GM12878 (cell line): ENCODE results near the gene PLXNB3. TPM values are rescaled to one million over a fixed set of nuclear protein-coding genes. Genes with fewer than 3 reads are reported as not detected.

Source experiments
- ATAC-seq: fragments of 200-7000 bp; cut with Tn5 transposase; 3 replicates; pipeline ENCODE4 v1.9.1; 2020; ENCODE audit warnings: mild to moderate bottlenecking, moderate library complexity
- BruUV-seq: library from RNA; stranded (reverse); fragments of 400-500 nt; replicated peaks from 2 replicates; lab custom pipeline; 2021; lab: Mats Ljungman, UMichigan
- CTCF ChIA-PET: fragments of 300-600 bp; sonication (Branson Sonifier 250); formaldehyde crosslinking; extraction: SDS; loops from one replicate; lab custom pipeline; 2021; ENCODE audit warnings: inconsistent platforms; lab: Yijun Ruan, JAX
- POLR2A ChIA-PET: fragments of 350-600 bp; formaldehyde crosslinking; extraction: SDS; loops from one replicate; lab custom pipeline; 2021; ENCODE audit warnings: inconsistent platforms; lab: Charles Lee
- RAD21 ChIA-PET: fragments of 300-600 bp; sonication (Branson Sonifier 250); formaldehyde crosslinking; loops from one replicate; lab custom pipeline; 2023; ENCODE audit warnings: antibody characterized with exemption; ENCODE audit not compliant: unreplicated experiment; lab: Charles Lee
- SMC1A ChIA-PET: fragments of 300-600 bp; sonication (Branson Sonifier 250); formaldehyde crosslinking; loops from one replicate; lab custom pipeline; 2023; ENCODE audit not compliant: unreplicated experiment, uncharacterized antibody; lab: Charles Lee
- DNase-seq: peaks from one replicate; pipeline ENCODE4 v3.0.0-alpha.2; 2011; ENCODE audit warnings: low read depth, low spot score
- FAIRE-seq: peaks from 3 replicates; lab custom pipeline; 2011; peaks lifted over from hg19 to GRCh38; lab: Jason Lieb, UNC
- H2AFZ ChIP-seq: 2 replicates; pipeline ENCODE4 v1.6.0; 2011; ENCODE audit warnings: low read depth, low read length, control low read depth; ENCODE audit not compliant: control insufficient read depth
- H3K27ac ChIP-seq: 2 replicates; pipeline ENCODE4 v1.5.1; 2011; ENCODE audit warnings: control low read depth; ENCODE audit not compliant: control insufficient read depth, insufficient read depth
- H3K27me3 ChIP-seq, 2 experiments: replicated peaks in 1 of 2; 2 replicates each; pipeline versions ENCODE4 v1.6.0 to v1.6.1; 2011; ENCODE audit warnings: low read length in 1 of 2; ENCODE audit not compliant: control insufficient read depth in 2 of 2, insufficient read depth in 2 of 2
- H3K36me3 ChIP-seq, 2 experiments: 2 replicates each; pipeline ENCODE4 v1.5.1; 2011; ENCODE audit warnings: low read length in 1 of 2; ENCODE audit not compliant: control insufficient read depth in 2 of 2, insufficient read depth in 2 of 2
- H3K4me1 ChIP-seq: 2 replicates; pipeline ENCODE4 v1.6.1; 2011; ENCODE audit warnings: mild to moderate bottlenecking, low read length, moderate library complexity, mixed read lengths; ENCODE audit not compliant: control insufficient read depth, insufficient read depth
- H3K4me2 ChIP-seq: 2 replicates; pipeline ENCODE4 v1.6.0; 2011; ENCODE audit warnings: control low read depth; ENCODE audit not compliant: control insufficient read depth, insufficient read depth
- H3K4me3 ChIP-seq: fragments of 200-600 bp; sonication (generic); 2 replicates; pipeline ENCODE4 v1.5.1; 2016
- H3K79me2 ChIP-seq: 2 replicates; pipeline ENCODE4 v1.6.0; 2011; ENCODE audit warnings: low read length; ENCODE audit not compliant: control insufficient read depth, insufficient read depth
- H3K9ac ChIP-seq: 2 replicates; pipeline ENCODE4 v1.8.0; 2011; ENCODE audit warnings: low read length, control low read depth, mixed read lengths; ENCODE audit not compliant: control insufficient read depth, insufficient read depth
- H3K9me3 ChIP-seq: replicated peaks from 3 replicates; pipeline ENCODE4 v1.5.1; 2011; ENCODE audit warnings: mild to moderate bottlenecking, low read length; ENCODE audit not compliant: control insufficient read depth, insufficient read depth
- H4K20me1 ChIP-seq: 2 replicates; pipeline ENCODE4 v1.6.0; 2011; ENCODE audit not compliant: control insufficient read depth, insufficient read depth
- BACH1 ChIP-seq: fragments of 450-650 bp; IDR thresholded peaks from 2 replicates; pipeline ENCODE4 v1.6.1; 2017; ENCODE audit warnings: mild to moderate bottlenecking, borderline replicate concordance
- CBFB ChIP-seq: IDR thresholded peaks from 2 replicates; pipeline ENCODE4 v1.6.1; 2016; ENCODE audit warnings: antibody characterized with exemption, low read depth
- GATAD2B ChIP-seq: fragments of 450-650 bp; conservative IDR thresholded peaks from 2 replicates; pipeline ENCODE4 v1.6.1; 2017; ENCODE audit warnings: low read depth, mild to moderate bottlenecking, moderate library complexity
- MEF2A ChIP-seq: IDR thresholded peaks from 2 replicates; pipeline ENCODE4 v1.6.1; 2011; ENCODE audit warnings: low read depth, mild to moderate bottlenecking, low read length, moderate library complexity; ENCODE audit not compliant: insufficient read depth
- NR2C1 ChIP-seq: fragments of 450-650 bp; IDR thresholded peaks from 2 replicates; pipeline ENCODE4 v1.6.1; 2017; ENCODE audit warnings: antibody characterized with exemption, mild to moderate bottlenecking, moderate library complexity
- NR2F1 ChIP-seq: fragments of 450-650 bp; conservative IDR thresholded peaks from 2 replicates; pipeline ENCODE4 v1.6.1; 2017; ENCODE audit warnings: mild to moderate bottlenecking
- SMAD1 ChIP-seq: fragments of 450-650 bp; IDR thresholded peaks from 2 replicates; pipeline ENCODE4 v1.6.1; 2018; ENCODE audit warnings: mild to moderate bottlenecking, low read depth; ENCODE audit not compliant: partially characterized antibody
- SREBF1 ChIP-seq: IDR thresholded peaks from 2 replicates; pipeline ENCODE4 v1.6.1; 2012; ENCODE audit warnings: mild to moderate bottlenecking, low read length
- ZNF207 ChIP-seq: fragments of 450-650 bp; IDR thresholded peaks from 2 replicates; pipeline ENCODE4 v1.6.1; 2014; ENCODE audit warnings: antibody characterized with exemption, mild to moderate bottlenecking, borderline replicate concordance
- ZZZ3 ChIP-seq: IDR thresholded peaks from 2 replicates; pipeline ENCODE4 v1.6.1; 2011; ENCODE audit warnings: low read depth; ENCODE audit not compliant: control insufficient read depth, insufficient read length
- WGBS: methylation state at CpG from one replicate; pipeline ENCODE4 v1.1.6; 2016; ENCODE audit warnings: low lambda C conversion rate; ENCODE audit not compliant: insufficient replicate concordance, insufficient coverage; ENCODE audit errors: missing lambda C conversion rate; 5-methylcytosine and 5-hydroxymethylcytosine counted together
- in situ Hi-C: fragments of 300-500 bp; cut with MboI; formaldehyde crosslinking; loops from 9 replicates; pipeline ENCODE4 v1.14.3; 2018; ENCODE audit warnings: mixed read lengths
- intact Hi-C: fragments of 100-400 bp; cut with micrococcal nuclease; formaldehyde crosslinking; loops from one replicate; pipeline ENCODE4 v1.14.2; 2022; ENCODE audit not compliant: unreplicated experiment
- polyA plus RNA-seq, 11 experiments: library from polyadenylated mRNA; depleted of rRNA in 4 of 11; unstranded in 6 of 11; stranded (reverse) in 5 of 11; fragments of >200 nt; fragmentation: Nextera tagmentation in 4 of 11; fragmentation: Illumina TruSeq in 1 of 11; extraction: Ambion mirVana in 4 of 11; extraction: Trizol in 1 of 11; gene quantifications; 1 replicate in 1 of 11; 2 replicates in 10 of 11; pipeline versions ENCODE4 v1.2.1 to v1.2.3, GENCODE V29; 2011 to 2016; ENCODE audit warnings: inconsistent platforms in 2 of 11, missing spikeins in 2 of 11, low read depth in 1 of 11
- total RNA-seq, 4 experiments: library from RNA; depleted of rRNA in 3 of 4; stranded (reverse); fragments of >200 nt in 3 of 4; fragmentation: Illumina TruSeq in 1 of 4; extraction: Trizol in 1 of 4; gene quantifications; 2 replicates each; pipeline versions ENCODE4 v1.2.1 to v1.2.3, GENCODE V29; 2013 to 2021
- TF ChIP-seq, protein P1 (sequence below): fragments of 450-650 bp; IDR thresholded peaks from 2 replicates; pipeline ENCODE4 v1.6.1; 2017; ENCODE audit warnings: mild to moderate bottlenecking, low read depth, inconsistent platforms; ENCODE audit not compliant: poor library complexity, severe bottlenecking
- TF ChIP-seq, protein P2 (sequence below): fragments of 450-650 bp; IDR thresholded peaks from 2 replicates; pipeline ENCODE4 v1.6.1; 2017; ENCODE audit warnings: antibody characterized with exemption, mild to moderate bottlenecking, moderate library complexity
- TF ChIP-seq, protein P3 (sequence below): fragments of 450-650 bp; IDR thresholded peaks from 2 replicates; pipeline ENCODE4 v1.6.1; 2017; ENCODE audit warnings: low read depth, mild to moderate bottlenecking, moderate library complexity
- TF ChIP-seq, protein P4 (sequence below): IDR thresholded peaks from 2 replicates; pipeline ENCODE4 v1.6.1; 2012; ENCODE audit warnings: low read depth, low read length, improper control_type of control experiment

Gene PLXNB3
- total and polyA plus RNA-seq, 10 of the 15 experiments (the other 5 are each of a cell fraction or from before 2014, with no cell fraction given): 0.06 to 0.68 (median 0.19) TPM; not detected in 4

DNA sequence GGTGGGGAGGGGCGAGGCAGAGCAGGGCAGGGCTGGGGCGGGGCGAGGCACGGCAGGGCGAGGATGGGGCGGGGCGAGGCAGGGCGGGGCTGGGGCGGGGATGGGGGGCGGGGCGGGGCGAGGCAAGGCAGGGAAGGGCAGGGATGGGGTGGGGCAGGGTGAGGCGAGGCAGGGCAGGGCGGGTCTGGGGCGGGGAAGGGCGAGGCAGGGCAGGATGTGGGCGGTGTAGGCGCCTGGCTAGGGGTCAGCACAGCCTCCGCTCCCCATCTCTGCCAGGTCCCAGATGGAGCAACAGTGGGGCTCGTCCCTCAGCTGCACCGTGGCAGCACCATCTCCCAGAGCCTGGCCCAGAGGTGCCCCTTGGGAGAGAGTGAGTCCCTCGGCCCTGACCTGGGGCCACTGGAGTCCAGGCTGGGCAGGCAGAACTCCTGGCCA is 12.6 kb downstream of the PLXNB3 start:
- POLR2A ChIA-PET: no interaction called here
- intact Hi-C loops (no loop called here), in situ Hi-C loops (no loop called here)
- ATAC-seq (no peak), FAIRE-seq (no peak), DNase-seq (no peak)
- SMC1A ChIA-PET: no interaction called here
- Histone ChIP-seq H3K4me1 (no peaks in the 10 kb centered on the region), H3K9me3 (no peaks in the 10 kb centered on the region; the same call in 2 of the 3 replicates), H3K4me3 (no peak overlapping the region), H4K20me1 (no peaks in the 10 kb centered on the region), H3K36me3 (no peaks in the 10 kb centered on the region), H3K79me2 (no peaks in the 10 kb centered on the region), H3K27ac (no peak overlapping the region), H3K27me3 (no peaks in the 10 kb centered on the region), H3K4me2 (no peak overlapping the region), H2AFZ (no peak overlapping the region), H3K9ac (no peak overlapping the region)
- BruUV-seq: no TSS peak
- TF ChIP-seq NR2F1 (no peak), SREBF1 (no peak), ZNF207 (no peak), BACH1 (no peak), MEF2A (no peak), ZZZ3 (no peak), GATAD2B (no peak), NR2C1 (no peak), CBFB (no peak), SMAD1 (no peak)
- TF ChIP-seq, protein P1, sequence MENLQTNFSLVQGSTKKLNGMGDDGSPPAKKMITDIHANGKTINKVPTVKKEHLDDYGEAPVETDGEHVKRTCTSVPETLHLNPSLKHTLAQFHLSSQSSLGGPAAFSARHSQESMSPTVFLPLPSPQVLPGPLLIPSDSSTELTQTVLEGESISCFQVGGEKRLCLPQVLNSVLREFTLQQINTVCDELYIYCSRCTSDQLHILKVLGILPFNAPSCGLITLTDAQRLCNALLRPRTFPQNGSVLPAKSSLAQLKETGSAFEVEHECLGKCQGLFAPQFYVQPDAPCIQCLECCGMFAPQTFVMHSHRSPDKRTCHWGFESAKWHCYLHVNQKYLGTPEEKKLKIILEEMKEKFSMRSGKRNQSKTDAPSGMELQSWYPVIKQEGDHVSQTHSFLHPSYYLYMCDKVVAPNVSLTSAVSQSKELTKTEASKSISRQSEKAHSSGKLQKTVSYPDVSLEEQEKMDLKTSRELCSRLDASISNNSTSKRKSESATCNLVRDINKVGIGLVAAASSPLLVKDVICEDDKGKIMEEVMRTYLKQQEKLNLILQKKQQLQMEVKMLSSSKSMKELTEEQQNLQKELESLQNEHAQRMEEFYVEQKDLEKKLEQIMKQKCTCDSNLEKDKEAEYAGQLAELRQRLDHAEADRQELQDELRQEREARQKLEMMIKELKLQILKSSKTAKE: no peak
- TF ChIP-seq, protein P2, sequence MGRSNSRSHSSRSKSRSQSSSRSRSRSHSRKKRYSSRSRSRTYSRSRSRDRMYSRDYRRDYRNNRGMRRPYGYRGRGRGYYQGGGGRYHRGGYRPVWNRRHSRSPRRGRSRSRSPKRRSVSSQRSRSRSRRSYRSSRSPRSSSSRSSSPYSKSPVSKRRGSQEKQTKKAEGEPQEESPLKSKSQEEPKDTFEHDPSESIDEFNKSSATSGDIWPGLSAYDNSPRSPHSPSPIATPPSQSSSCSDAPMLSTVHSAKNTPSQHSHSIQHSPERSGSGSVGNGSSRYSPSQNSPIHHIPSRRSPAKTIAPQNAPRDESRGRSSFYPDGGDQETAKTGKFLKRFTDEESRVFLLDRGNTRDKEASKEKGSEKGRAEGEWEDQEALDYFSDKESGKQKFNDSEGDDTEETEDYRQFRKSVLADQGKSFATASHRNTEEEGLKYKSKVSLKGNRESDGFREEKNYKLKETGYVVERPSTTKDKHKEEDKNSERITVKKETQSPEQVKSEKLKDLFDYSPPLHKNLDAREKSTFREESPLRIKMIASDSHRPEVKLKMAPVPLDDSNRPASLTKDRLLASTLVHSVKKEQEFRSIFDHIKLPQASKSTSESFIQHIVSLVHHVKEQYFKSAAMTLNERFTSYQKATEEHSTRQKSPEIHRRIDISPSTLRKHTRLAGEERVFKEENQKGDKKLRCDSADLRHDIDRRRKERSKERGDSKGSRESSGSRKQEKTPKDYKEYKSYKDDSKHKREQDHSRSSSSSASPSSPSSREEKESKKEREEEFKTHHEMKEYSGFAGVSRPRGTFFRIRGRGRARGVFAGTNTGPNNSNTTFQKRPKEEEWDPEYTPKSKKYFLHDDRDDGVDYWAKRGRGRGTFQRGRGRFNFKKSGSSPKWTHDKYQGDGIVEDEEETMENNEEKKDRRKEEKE: no peak
- TF ChIP-seq, protein P3, sequence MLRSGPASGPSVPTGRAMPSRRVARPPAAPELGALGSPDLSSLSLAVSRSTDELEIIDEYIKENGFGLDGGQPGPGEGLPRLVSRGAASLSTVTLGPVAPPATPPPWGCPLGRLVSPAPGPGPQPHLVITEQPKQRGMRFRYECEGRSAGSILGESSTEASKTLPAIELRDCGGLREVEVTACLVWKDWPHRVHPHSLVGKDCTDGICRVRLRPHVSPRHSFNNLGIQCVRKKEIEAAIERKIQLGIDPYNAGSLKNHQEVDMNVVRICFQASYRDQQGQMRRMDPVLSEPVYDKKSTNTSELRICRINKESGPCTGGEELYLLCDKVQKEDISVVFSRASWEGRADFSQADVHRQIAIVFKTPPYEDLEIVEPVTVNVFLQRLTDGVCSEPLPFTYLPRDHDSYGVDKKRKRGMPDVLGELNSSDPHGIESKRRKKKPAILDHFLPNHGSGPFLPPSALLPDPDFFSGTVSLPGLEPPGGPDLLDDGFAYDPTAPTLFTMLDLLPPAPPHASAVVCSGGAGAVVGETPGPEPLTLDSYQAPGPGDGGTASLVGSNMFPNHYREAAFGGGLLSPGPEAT: no peak
- TF ChIP-seq, protein P4, sequence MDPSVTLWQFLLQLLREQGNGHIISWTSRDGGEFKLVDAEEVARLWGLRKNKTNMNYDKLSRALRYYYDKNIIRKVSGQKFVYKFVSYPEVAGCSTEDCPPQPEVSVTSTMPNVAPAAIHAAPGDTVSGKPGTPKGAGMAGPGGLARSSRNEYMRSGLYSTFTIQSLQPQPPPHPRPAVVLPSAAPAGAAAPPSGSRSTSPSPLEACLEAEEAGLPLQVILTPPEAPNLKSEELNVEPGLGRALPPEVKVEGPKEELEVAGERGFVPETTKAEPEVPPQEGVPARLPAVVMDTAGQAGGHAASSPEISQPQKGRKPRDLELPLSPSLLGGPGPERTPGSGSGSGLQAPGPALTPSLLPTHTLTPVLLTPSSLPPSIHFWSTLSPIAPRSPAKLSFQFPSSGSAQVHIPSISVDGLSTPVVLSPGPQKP: no peak
- 62% methylated on average over 3 of the region's 22 CpGs for WGBS
- RAD21 ChIA-PET: no interaction called here
- CTCF ChIA-PET: no interaction called here
